ENCODE data around the gene SNRNP35.

DNA sequence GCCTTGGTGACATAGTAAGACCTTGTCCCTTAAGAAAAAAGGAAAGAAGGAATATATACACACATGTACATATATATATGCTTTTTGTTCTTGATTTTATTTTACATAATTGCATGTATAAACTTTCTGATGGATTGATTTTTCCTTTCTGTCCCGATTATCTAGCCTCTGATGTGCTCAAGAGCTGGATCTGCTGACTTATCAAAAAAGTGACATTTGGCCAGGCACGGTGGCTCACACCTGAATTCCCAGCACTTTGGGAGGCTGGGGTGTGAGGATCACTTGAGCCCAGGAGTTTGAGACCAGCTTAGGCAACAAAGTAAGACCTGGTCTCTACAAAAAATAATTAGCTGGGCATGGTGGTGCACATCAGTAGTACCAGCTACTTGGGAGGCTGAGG lies 12.0 kb downstream of the SNRNP35 start:
- TF ChIP-seq TCF12 (IDR thresholded peaks at IDR 0.05; ENCODE audit: low read depth) (no peak), EP300 (IDR thresholded peaks at IDR 0.05; ENCODE audit: borderline replicate concordance) (no peak), CEBPB (IDR thresholded peaks at IDR 0.05) (no peak), MAX (IDR thresholded peaks at IDR 0.05) (no peak), YY1 (IDR thresholded peaks at IDR 0.05; ENCODE audit: low read depth) (no peak), TAF1 (IDR thresholded peaks at IDR 0.05; ENCODE audit: low read depth) (no peak), TEAD4 (IDR thresholded peaks at IDR 0.05) (no peak), USF1 (IDR thresholded peaks at IDR 0.05) (no peak)
